HEK293 (cell line): Measurements from ENCODE around the gene EVI2B.

ENCODE experiments used
- BCL11A ChIP-seq: fragments of 450-650 bp; formaldehyde crosslinking; IDR thresholded peaks from 2 replicates; pipeline ENCODE4 v1.5.1; 2016; ENCODE audit warnings: low read depth, missing biosample characterization, missing genetic modification characterization
- PRDM1 ChIP-seq: fragments of 450-650 bp; formaldehyde crosslinking; IDR thresholded peaks from 2 replicates; pipeline ENCODE4; 2016; ENCODE audit warnings: missing biosample characterization, missing genetic modification characterization
- SETDB1 ChIP-seq: IDR thresholded peaks from one replicate; pipeline ENCODE4 v1.6.1; 2017; ENCODE audit warnings: mild to moderate bottlenecking, low read length, moderate library complexity, mixed read lengths; ENCODE audit not compliant: insufficient read length
- ZBTB7A ChIP-seq: fragments of 450-650 bp; formaldehyde crosslinking; IDR thresholded peaks from 2 replicates; pipeline ENCODE4 v1.5.1; 2016; ENCODE audit warnings: low read depth, missing biosample characterization, missing genetic modification characterization
- ZNF274 ChIP-seq, 2 experiments: fragments of 200-500 bp in 1 of 2; fragments of 450-650 bp in 1 of 2; sonication (Bioruptor generic) in 1 of 2; formaldehyde crosslinking in 1 of 2; IDR thresholded peaks; 2 replicates each; pipeline versions ENCODE4 v1.5.1 to v1.6.1; 2014 to 2016; ENCODE audit warnings: borderline replicate concordance in 1 of 2, inconsistent platforms in 1 of 2, low read length in 1 of 2, missing biosample characterization in 1 of 2, missing genetic modification characterization in 1 of 2
- ZNF416 ChIP-seq: fragments of 450-650 bp; formaldehyde crosslinking; IDR thresholded peaks from 2 replicates; pipeline ENCODE4 v1.5.1; 2016; ENCODE audit warnings: missing biosample characterization, missing genetic modification characterization
- ZNF423 ChIP-seq: fragments of 450-650 bp; formaldehyde crosslinking; IDR thresholded peaks from 2 replicates; pipeline ENCODE4 v1.5.1; 2016; ENCODE audit warnings: missing biosample characterization, missing genetic modification characterization
- ZNF530 ChIP-seq: fragments of 450-650 bp; formaldehyde crosslinking; IDR thresholded peaks from 2 replicates; pipeline ENCODE4 v1.5.1; 2016; ENCODE audit warnings: low read depth, missing biosample characterization, missing genetic modification characterization
- ZNF544 ChIP-seq: fragments of 450-650 bp; formaldehyde crosslinking; IDR thresholded peaks from 2 replicates; pipeline ENCODE4 v1.5.0; 2017; ENCODE audit warnings: missing biosample characterization, missing genetic modification characterization
- TF ChIP-seq, protein P1 (sequence below): fragments of 450-650 bp; formaldehyde crosslinking; IDR thresholded peaks from 2 replicates; pipeline ENCODE4 v1.5.1; 2016; ENCODE audit warnings: missing biosample characterization, missing genetic modification characterization
- TF ChIP-seq, protein P2 (sequence below): fragments of 450-650 bp; IDR thresholded peaks from 2 replicates; pipeline ENCODE4 v1.5.1; 2018; ENCODE audit warnings: missing biosample characterization, mild to moderate bottlenecking, missing genetic modification characterization
- TF ChIP-seq, protein P3 (sequence below): fragments of 450-650 bp; formaldehyde crosslinking; IDR thresholded peaks from 2 replicates; pipeline ENCODE4 v1.5.1; 2016; ENCODE audit warnings: missing biosample characterization, missing genetic modification characterization
- TF ChIP-seq, protein P4 (sequence below): fragments of 450-650 bp; formaldehyde crosslinking; IDR thresholded peaks from 2 replicates; pipeline ENCODE4 v1.5.1; 2016; ENCODE audit warnings: missing biosample characterization, missing genetic modification characterization

DNA sequence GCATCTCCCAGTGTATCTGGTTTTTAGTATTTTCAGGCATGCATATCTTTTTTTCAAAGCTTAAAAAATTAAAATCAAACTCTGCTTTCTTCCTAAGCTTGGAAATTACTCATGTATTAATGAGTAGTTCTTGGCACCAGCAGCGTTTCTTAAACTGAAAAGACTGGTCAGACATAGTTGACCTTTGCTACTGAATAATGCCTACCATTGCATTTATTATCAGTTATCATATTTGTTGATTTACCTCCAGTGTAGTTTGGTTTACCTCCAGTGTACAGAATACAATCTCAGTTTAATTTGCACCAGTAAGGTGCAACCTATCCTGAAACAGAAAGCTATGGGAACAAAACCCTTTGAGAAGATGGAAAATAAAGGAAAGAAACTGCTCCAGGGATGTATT lies 42.1 kb upstream of the EVI2B start:
- TF ChIP-seq ZNF416 (tag by site-specific recombination), result no peak
- TF ChIP-seq ZNF530 (tag by site-specific recombination), result no peak
- TF ChIP-seq, protein P1, sequence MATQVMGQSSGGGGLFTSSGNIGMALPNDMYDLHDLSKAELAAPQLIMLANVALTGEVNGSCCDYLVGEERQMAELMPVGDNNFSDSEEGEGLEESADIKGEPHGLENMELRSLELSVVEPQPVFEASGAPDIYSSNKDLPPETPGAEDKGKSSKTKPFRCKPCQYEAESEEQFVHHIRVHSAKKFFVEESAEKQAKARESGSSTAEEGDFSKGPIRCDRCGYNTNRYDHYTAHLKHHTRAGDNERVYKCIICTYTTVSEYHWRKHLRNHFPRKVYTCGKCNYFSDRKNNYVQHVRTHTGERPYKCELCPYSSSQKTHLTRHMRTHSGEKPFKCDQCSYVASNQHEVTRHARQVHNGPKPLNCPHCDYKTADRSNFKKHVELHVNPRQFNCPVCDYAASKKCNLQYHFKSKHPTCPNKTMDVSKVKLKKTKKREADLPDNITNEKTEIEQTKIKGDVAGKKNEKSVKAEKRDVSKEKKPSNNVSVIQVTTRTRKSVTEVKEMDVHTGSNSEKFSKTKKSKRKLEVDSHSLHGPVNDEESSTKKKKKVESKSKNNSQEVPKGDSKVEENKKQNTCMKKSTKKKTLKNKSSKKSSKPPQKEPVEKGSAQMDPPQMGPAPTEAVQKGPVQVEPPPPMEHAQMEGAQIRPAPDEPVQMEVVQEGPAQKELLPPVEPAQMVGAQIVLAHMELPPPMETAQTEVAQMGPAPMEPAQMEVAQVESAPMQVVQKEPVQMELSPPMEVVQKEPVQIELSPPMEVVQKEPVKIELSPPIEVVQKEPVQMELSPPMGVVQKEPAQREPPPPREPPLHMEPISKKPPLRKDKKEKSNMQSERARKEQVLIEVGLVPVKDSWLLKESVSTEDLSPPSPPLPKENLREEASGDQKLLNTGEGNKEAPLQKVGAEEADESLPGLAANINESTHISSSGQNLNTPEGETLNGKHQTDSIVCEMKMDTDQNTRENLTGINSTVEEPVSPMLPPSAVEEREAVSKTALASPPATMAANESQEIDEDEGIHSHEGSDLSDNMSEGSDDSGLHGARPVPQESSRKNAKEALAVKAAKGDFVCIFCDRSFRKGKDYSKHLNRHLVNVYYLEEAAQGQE (tag by site-specific recombination), result no peak
- TF ChIP-seq, protein P2, sequence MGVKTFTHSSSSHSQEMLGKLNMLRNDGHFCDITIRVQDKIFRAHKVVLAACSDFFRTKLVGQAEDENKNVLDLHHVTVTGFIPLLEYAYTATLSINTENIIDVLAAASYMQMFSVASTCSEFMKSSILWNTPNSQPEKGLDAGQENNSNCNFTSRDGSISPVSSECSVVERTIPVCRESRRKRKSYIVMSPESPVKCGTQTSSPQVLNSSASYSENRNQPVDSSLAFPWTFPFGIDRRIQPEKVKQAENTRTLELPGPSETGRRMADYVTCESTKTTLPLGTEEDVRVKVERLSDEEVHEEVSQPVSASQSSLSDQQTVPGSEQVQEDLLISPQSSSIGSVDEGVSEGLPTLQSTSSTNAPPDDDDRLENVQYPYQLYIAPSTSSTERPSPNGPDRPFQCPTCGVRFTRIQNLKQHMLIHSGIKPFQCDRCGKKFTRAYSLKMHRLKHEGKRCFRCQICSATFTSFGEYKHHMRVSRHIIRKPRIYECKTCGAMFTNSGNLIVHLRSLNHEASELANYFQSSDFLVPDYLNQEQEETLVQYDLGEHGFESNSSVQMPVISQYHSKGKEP, result no peak
- TF ChIP-seq, protein P3, sequence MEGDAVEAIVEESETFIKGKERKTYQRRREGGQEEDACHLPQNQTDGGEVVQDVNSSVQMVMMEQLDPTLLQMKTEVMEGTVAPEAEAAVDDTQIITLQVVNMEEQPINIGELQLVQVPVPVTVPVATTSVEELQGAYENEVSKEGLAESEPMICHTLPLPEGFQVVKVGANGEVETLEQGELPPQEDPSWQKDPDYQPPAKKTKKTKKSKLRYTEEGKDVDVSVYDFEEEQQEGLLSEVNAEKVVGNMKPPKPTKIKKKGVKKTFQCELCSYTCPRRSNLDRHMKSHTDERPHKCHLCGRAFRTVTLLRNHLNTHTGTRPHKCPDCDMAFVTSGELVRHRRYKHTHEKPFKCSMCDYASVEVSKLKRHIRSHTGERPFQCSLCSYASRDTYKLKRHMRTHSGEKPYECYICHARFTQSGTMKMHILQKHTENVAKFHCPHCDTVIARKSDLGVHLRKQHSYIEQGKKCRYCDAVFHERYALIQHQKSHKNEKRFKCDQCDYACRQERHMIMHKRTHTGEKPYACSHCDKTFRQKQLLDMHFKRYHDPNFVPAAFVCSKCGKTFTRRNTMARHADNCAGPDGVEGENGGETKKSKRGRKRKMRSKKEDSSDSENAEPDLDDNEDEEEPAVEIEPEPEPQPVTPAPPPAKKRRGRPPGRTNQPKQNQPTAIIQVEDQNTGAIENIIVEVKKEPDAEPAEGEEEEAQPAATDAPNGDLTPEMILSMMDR (tag by site-specific recombination), result no peak
- no peak for TF ChIP-seq ZBTB7A (tag by site-specific recombination)
- TF ChIP-seq ZNF544 (tag by site-specific recombination), result no peak
- no peak for TF ChIP-seq SETDB1
- TF ChIP-seq PRDM1 (tag by site-specific recombination), result no peak
- TF ChIP-seq BCL11A (tag by site-specific recombination), result no peak
- no peak for TF ChIP-seq ZNF423 (tag by site-specific recombination)
- TF ChIP-seq, protein P4, sequence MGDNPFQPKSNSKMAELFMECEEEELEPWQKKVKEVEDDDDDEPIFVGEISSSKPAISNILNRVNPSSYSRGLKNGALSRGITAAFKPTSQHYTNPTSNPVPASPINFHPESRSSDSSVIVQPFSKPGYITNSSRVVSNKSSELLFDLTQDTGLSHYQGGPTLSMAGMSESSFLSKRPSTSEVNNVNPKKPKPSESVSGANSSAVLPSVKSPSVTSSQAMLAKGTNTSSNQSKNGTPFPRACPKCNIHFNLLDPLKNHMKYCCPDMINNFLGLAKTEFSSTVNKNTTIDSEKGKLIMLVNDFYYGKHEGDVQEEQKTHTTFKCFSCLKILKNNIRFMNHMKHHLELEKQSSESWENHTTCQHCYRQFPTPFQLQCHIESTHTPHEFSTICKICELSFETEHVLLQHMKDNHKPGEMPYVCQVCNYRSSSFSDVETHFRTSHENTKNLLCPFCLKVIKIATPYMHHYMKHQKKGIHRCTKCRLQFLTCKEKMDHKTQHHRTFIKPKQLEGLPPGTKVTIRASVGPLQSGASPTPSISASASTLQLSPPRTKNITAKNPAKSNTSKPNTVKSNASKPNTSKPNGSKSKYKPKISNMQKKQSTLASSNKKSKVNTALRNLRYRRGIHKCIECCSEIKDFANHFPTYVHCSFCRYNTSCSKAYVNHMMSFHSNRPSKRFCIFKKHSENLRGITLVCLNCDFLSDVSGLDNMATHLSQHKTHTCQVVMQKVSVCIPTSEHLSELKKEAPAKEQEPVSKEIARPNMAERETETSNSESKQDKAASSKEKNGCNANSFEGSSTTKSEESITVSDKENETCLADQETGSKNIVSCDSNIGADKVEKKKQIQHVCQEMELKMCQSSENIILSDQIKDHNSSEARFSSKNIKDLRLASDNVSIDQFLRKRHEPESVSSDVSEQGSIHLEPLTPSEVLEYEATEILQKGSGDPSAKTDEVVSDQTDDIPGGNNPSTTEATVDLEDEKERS, result no peak
- no peak for TF ChIP-seq ZNF274 (IDR thresholded peaks at IDR 0.05; ENCODE audit: low read length)
- TF ChIP-seq ZNF274 (tag by site-specific recombination; IDR thresholded peaks at IDR 0.05; ENCODE audit: borderline replicate concordance), result no peak
